HL-60 (cell line): ENCODE measurements around the gene TEKT3.

Experiments used
- CTCF ChIP-seq: IDR thresholded peaks from one replicate; pipeline ENCODE4 v1.5.1; 2011; ENCODE audit warnings: low read length, control low read depth, inconsistent platforms; ENCODE audit not compliant: insufficient read depth
- POLR2AphosphoS5 ChIP-seq: IDR thresholded peaks from 2 replicates; pipeline ENCODE4 v1.6.1; 2012; ENCODE audit warnings: low read depth
- REST ChIP-seq: IDR thresholded peaks from 2 replicates; pipeline ENCODE4 v1.6.1; 2012; ENCODE audit warnings: low read depth; ENCODE audit not compliant: insufficient replicate concordance

GRCh38 chr17:15335446-15335845 lies 6.0 kb downstream of the TEKT3 start:
- no peak for TF ChIP-seq POLR2AphosphoS5
- no peak for TF ChIP-seq CTCF
- no peak for TF ChIP-seq REST
